Left lung (tissue), 10 donors: ENCODE results near the gene GNL3. TPM values are rescaled to one million over a fixed set of nuclear protein-coding genes. Genes with fewer than 3 reads are reported as not detected.

Experiments used
- ATAC-seq: fragments of 200-7000 bp; cut with Tn5 transposase; one replicate; pipeline ENCODE4 v1.9.1; 2020; ENCODE audit warnings: moderate library complexity
- DNase-seq, 4 donors: peaks; one replicate each; pipeline ENCODE4 v3.0.0-alpha.2; 2013 to 2020
- H3K27ac ChIP-seq, 2 donors: fragments of 200-600 bp; sonication (generic) in 1 of 2; one replicate each; pipeline versions ENCODE4 v1.5.0 to v1.8.0; 2020 to 2021
- H3K27me3 ChIP-seq, 2 donors: fragments of 200-600 bp; sonication (generic) in 1 of 2; one replicate each; pipeline versions ENCODE4 v1.5.0 to v1.8.0; 2020 to 2021
- H3K36me3 ChIP-seq, 2 donors: fragments of 200-600 bp; sonication (generic) in 1 of 2; one replicate each; pipeline versions ENCODE4 v1.5.0 to v1.8.0; 2020 to 2021
- H3K4me1 ChIP-seq, 2 donors: fragments of 200-600 bp; one replicate each; pipeline ENCODE4 v1.8.0; 2021
- H3K4me3 ChIP-seq, 2 donors: fragments of 200-600 bp; sonication (generic) in 1 of 2; one replicate each; pipeline versions ENCODE4 v1.5.0 to v1.8.0; 2020 to 2021; ENCODE audit warnings: mild to moderate bottlenecking in 1 of 2
- H3K9me3 ChIP-seq, 2 donors: fragments of 200-600 bp; sonication (generic) in 1 of 2; one replicate each; pipeline versions ENCODE4 v1.5.0 to v1.8.0; 2020 to 2021
- CTCF ChIP-seq, 2 donors: fragments of 200-600 bp; sonication (generic) in 1 of 2; IDR thresholded peaks; one replicate each; pipeline versions ENCODE4 v1.5.0 to v1.8.0; 2021; ENCODE audit warnings: antibody characterized with exemption in 2 of 2
- intact Hi-C, 2 donors: fragments of 100-400 bp; cut with DNase I; formaldehyde crosslinking; loops; one replicate each; pipeline versions ENCODE4 v1.11.2 to v1.14.2; 2022
- polyA plus RNA-seq, 6 donors: library from polyadenylated mRNA; unstranded; fragments of 120-200 nt; gene quantifications; one replicate each; pipeline ENCODE4 v1.2.1, GENCODE V29; 2013; ENCODE audit not compliant: insufficient read length in 6 of 6
- total RNA-seq, 2 donors: library from RNA; stranded (reverse); fragmentation: NEBNext Ultra II Directional; extraction: Animal tissue kit (Norgen Biotek cat#: 25700); gene quantifications; one replicate each; pipeline ENCODE4 v1.2.1, GENCODE V29; 2021
- donor health status: DM: no; HTN: yes; CAD: no.
- donor health status: DM: no; HTN: no; CAD: no.

GNL3 gene
- total and polyA plus RNA-seq, 8 donors, result 44.5 to 127 (median 101) TPM

GRCh38 chr3:52707585-52707984, 21.8 kb downstream of the GNL3 start:
- Histone ChIP-seq H3K36me3 (peaks cover 0 to 31% of the 10 kb centered on the region in 2 donors), H3K27ac (no peak overlapping the region), H3K27me3 (no peaks in the 10 kb centered on the region), H3K4me3 (peak overlapping the region in 1 of 2 donors; percentile 94), H3K9me3 (no peaks in the 10 kb centered on the region), H3K4me1 (peaks cover 23 to 39% of the 10 kb centered on the region in 2 donors)
- intact Hi-C loops, result no loop called here
- TF ChIP-seq CTCF (IDR thresholded peaks at IDR 0.05), result no peak
- DNase-seq, result no peak
- ATAC-seq, result no peak

- ATAC-seq, result no peak
- no peak overlapping the region for H3K4me3 ChIP-seq
- TF ChIP-seq CTCF (IDR thresholded peaks at IDR 0.05), result no peak
Observed at GRCh38 chr3:52710512-52710911, 24.7 kb downstream of the GNL3 start.

GRCh38 chr3:52712291-52713212, 26.7 kb downstream of the GNL3 start:
- H3K9me3 ChIP-seq, result no peaks in the 10 kb centered on the region
- TF ChIP-seq CTCF (IDR thresholded peaks at IDR 0.05), result no peak
- peaks cover 4 to 6% of the 10 kb centered on the region in 2 donors for H3K4me1 ChIP-seq
- peaks cover 0 to 31% of the 10 kb centered on the region in 2 donors for H3K36me3 ChIP-seq
- no peak overlapping the region for H3K27ac ChIP-seq
- intact Hi-C loops, result no loop called here
- DNase-seq, result no peak
- no peak for ATAC-seq
- H3K4me3 ChIP-seq, result no peak overlapping the region
- H3K27me3 ChIP-seq, result no peaks in the 10 kb centered on the region

More at GRCh38 chr3:52710512-52710911, 24.7 kb downstream of the GNL3 start:
- Histone ChIP-seq H3K27me3 (no peaks in the 10 kb centered on the region), H3K36me3 (peaks cover 0 to 31% of the 10 kb centered on the region in 2 donors), H3K27ac (no peak overlapping the region), H3K4me1 (peaks cover 11 to 17% of the 10 kb centered on the region in 2 donors), H3K9me3 (no peaks in the 10 kb centered on the region)
- intact Hi-C loops, result no loop called here
- no peak for DNase-seq

- DNase-seq (no peak), ATAC-seq (peak; percentile 83)
- Histone ChIP-seq H3K36me3 (peaks cover 0 to 11% of the 10 kb centered on the region in 2 donors), H3K4me3 (no peak overlapping the region), H3K27me3 (no peaks in the 10 kb centered on the region), H3K9me3 (no peaks in the 10 kb centered on the region), H3K4me1 (peaks cover 0 to under 1% of the 10 kb centered on the region in 2 donors), H3K27ac (no peak overlapping the region)
- intact Hi-C loops, result no loop called here
- no peak for TF ChIP-seq CTCF (IDR thresholded peaks at IDR 0.05)
Observed at GRCh38 chr3:52714335-52715302, 28.8 kb downstream of the GNL3 start.
